Measurements from ENCODE around the gene FAS.

FAS gene

GRCh38 chr10:89035461-89035860, 44.9 kb downstream of the FAS start:
- no peak for DNase-seq (ENCODE audit: low spot score)

GRCh38 chr10:89037096-89037495, 46.5 kb downstream of the FAS start:
- no peak for DNase-seq (ENCODE audit: low spot score)

- DNase-seq (ENCODE audit: low spot score) = no peak
Observed at GRCh38 chr10:89042562-89042961, 52.0 kb downstream of the FAS start.

GRCh38 chr10:89043052-89043451, 52.5 kb downstream of the FAS start:
- DNase-seq (ENCODE audit: low spot score) = no peak

- DNase-seq (ENCODE audit: low spot score) = no peak
Observed at GRCh38 chr10:89047397-89047796, 56.8 kb downstream of the FAS start.

GRCh38 chr10:89051593-89051992, 61.0 kb downstream of the FAS start:
- no peak for DNase-seq (ENCODE audit: low spot score)

- no peak for DNase-seq (ENCODE audit: low spot score)
Observed at GRCh38 chr10:89053555-89053954, 63.0 kb downstream of the FAS start.

- DNase-seq (ENCODE audit: low spot score) = no peak
Observed at GRCh38 chr10:89055159-89055558, 64.6 kb downstream of the FAS start.

- DNase-seq (ENCODE audit: low spot score) = no peak
Observed at GRCh38 chr10:89062861-89063260, 72.3 kb downstream of the FAS start.

GRCh38 chr10:89063465-89063864, 72.9 kb downstream of the FAS start:
- no peak for DNase-seq (ENCODE audit: low spot score)

GRCh38 chr10:89064748-89065147, 74.2 kb downstream of the FAS start:
- DNase-seq (ENCODE audit: low spot score) = no peak
